ENCODE data around the gene WNT9B. TPM values are rescaled to one million over a fixed set of nuclear protein-coding genes. Genes with fewer than 3 reads are reported as not detected.

WNT9B gene
- total RNA-seq, 1 experiment from 2014 or later = not detected

DNA sequence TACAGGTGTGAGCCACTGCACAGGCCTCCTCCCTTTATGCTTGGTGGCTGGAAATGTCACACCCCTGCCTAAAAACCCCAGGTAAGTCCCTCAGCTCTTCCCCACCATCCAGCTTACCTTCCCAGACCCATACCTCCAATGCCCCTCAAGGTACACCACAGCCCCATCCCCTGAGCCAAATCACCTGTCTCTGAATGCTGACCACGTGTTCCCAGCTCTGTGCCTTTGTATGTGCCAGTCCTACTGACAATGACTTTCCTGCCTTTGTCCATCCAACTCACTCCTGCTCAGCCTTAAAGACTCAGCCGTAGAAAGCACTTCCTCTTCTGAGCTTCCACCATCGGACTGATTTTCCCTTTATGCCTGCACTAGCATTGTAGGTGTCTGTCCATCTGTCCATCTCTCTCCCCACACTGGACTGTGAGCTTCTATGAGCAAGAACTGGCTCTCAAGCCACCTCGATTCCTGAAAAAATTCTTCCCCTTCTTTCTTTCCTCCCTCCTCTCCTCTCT, 40.9 kb downstream of the WNT9B start:
- ChIA-PET CTCF (no interaction called here), POLR2A (ENCODE audit: unreplicated experiment) (no interaction called here)
- Histone ChIP-seq H3K36me3 (ENCODE audit: low read depth, low read length) (no peaks in the 10 kb centered on the region), H3K9me2 (replicated peaks; ENCODE audit: low read length) (no peaks in the 10 kb centered on the region), H3K27me3 (ENCODE audit: low read length) (peaks cover 86% of the 10 kb centered on the region), H3K4me3 (ENCODE audit: low read length) (no peak overlapping the region), H3K27ac (ENCODE audit: low read length) (no peak overlapping the region), H3K9me3 (ENCODE audit: low read length) (no peaks in the 10 kb centered on the region), H3F3A (ENCODE audit: low read length, unreplicated experiment) (no peaks in the 10 kb centered on the region), H3K4me1 (ENCODE audit: insufficient read depth, low read length) (no peaks in the 10 kb centered on the region), H2AFZ (ENCODE audit: low read length) (no peak overlapping the region), H3K79me2 (ENCODE audit: low read length) (no peaks in the 10 kb centered on the region), H3K9ac (ENCODE audit: low read length) (no peak overlapping the region), H4K20me1 (ENCODE audit: low read length) (no peaks in the 10 kb centered on the region), H3K4me2 (ENCODE audit: low read length) (no peak overlapping the region)
- no TSS peak for BruUV-seq (replicated peaks)
- no peak for ATAC-seq
- intact Hi-C loops (cut with micrococcal nuclease) = no loop called here
- DNase-seq = no peak
- TF ChIP-seq EZH2phosphoT487 (IDR thresholded peaks at IDR 0.05; ENCODE audit: borderline replicate concordance, low read length) = no peak
- TF ChIP-seq, protein P1, sequence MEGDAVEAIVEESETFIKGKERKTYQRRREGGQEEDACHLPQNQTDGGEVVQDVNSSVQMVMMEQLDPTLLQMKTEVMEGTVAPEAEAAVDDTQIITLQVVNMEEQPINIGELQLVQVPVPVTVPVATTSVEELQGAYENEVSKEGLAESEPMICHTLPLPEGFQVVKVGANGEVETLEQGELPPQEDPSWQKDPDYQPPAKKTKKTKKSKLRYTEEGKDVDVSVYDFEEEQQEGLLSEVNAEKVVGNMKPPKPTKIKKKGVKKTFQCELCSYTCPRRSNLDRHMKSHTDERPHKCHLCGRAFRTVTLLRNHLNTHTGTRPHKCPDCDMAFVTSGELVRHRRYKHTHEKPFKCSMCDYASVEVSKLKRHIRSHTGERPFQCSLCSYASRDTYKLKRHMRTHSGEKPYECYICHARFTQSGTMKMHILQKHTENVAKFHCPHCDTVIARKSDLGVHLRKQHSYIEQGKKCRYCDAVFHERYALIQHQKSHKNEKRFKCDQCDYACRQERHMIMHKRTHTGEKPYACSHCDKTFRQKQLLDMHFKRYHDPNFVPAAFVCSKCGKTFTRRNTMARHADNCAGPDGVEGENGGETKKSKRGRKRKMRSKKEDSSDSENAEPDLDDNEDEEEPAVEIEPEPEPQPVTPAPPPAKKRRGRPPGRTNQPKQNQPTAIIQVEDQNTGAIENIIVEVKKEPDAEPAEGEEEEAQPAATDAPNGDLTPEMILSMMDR (conservative IDR thresholded peaks at IDR 0.05; ENCODE audit: low read depth, low read length) = no peak
- no peak for TF ChIP-seq EZH2 (IDR thresholded peaks at IDR 0.05; ENCODE audit: low read length, unreplicated experiment)

DNA sequence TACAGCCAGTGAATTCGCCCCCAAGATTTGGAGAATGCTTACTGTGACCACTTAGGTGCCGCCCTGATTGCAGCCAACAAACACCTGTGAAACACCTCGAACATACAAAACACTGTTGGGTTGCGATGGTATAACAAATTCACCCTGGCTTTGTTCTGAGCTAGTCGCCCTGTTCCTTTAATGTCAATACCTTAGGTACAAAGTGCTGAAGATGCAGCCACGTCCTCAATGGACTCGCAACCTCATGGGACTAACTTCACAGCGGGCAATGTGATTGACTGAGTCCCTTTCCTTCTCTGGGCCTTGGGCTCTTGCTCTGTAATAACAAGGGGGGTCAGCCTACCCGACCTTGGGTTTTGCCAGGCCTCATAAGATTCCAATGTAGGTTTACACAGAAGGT, 42.6 kb downstream of the WNT9B start:
- no peaks in the 10 kb centered on the region for H3F3A ChIP-seq (ENCODE audit: low read length, unreplicated experiment)
- no peaks in the 10 kb centered on the region for H3K9me2 ChIP-seq (replicated peaks; ENCODE audit: low read length)
- ChIA-PET POLR2A (ENCODE audit: unreplicated experiment) (no interaction called here), CTCF (no interaction called here)
- no peaks in the 10 kb centered on the region for H3K9me3 ChIP-seq (ENCODE audit: low read length)
- H4K20me1 ChIP-seq (ENCODE audit: low read length) = no peaks in the 10 kb centered on the region
- no peaks in the 10 kb centered on the region for H3K79me2 ChIP-seq (ENCODE audit: low read length)
- H3K36me3 ChIP-seq (ENCODE audit: low read depth, low read length) = no peaks in the 10 kb centered on the region
- no peak overlapping the region for H3K9ac ChIP-seq (ENCODE audit: low read length)
- H3K4me2 ChIP-seq (ENCODE audit: low read length) = no peak overlapping the region
- DNase-seq (no peak), ATAC-seq (no peak)
- H3K4me3 ChIP-seq (ENCODE audit: low read length) = no peak overlapping the region
- no peak overlapping the region for H2AFZ ChIP-seq (ENCODE audit: low read length)
- BruUV-seq (replicated peaks) = no TSS peak
- TF ChIP-seq, protein P1 (conservative IDR thresholded peaks at IDR 0.05; ENCODE audit: low read depth, low read length) = no peak
- TF ChIP-seq EZH2phosphoT487 (IDR thresholded peaks at IDR 0.05; ENCODE audit: borderline replicate concordance, low read length) (no peak), EZH2 (IDR thresholded peaks at IDR 0.05; ENCODE audit: low read length, unreplicated experiment) (no peak)
- H3K27ac ChIP-seq (ENCODE audit: low read length) = no peak overlapping the region
- peaks cover 73% of the 10 kb centered on the region for H3K27me3 ChIP-seq (ENCODE audit: low read length)
- no peaks in the 10 kb centered on the region for H3K4me1 ChIP-seq (ENCODE audit: insufficient read depth, low read length)
- intact Hi-C loops (cut with micrococcal nuclease) = no loop called here

DNA sequence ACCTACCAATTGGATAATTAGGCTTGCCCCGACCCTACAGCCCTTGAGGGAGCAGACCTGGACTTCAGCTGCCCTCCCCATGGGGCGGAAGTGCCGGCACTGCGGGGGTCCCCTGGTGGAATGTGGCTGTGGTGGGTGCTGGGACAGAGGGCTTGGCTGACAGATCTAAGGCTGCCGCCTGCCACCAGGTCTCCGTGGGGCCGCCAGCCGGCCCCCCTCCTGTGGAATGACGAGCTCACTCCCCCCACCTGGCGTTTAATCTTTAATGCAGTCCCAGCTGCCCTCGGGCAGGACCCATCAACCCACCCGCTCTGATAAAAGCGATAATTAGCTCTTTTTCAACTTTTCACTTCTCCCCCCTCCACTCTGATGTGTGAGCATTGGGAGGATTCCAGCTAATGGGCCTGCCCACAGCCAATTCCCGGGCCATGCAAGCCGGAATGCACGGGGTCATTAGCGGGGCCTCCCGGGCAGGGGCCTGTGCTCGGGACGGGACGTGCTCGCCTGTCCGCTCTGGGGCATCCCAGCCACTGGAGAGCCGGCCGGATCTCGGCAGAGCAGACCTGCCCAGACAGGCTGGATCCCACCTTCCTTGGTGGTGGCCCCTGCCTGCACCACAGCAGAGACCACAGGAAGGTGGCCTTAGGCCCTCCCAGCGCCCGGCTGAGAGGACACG, 43.2 kb downstream of the WNT9B start:
- no peak for DNase-seq
- Histone ChIP-seq H3K9ac (ENCODE audit: low read length) (no peak overlapping the region), H3K36me3 (ENCODE audit: low read depth, low read length) (no peaks in the 10 kb centered on the region), H3K9me2 (replicated peaks; ENCODE audit: low read length) (no peaks in the 10 kb centered on the region), H3K4me2 (ENCODE audit: low read length) (no peak overlapping the region), H3F3A (ENCODE audit: low read length, unreplicated experiment) (no peaks in the 10 kb centered on the region), H3K27me3 (ENCODE audit: low read length) (peaks cover 68% of the 10 kb centered on the region), H4K20me1 (ENCODE audit: low read length) (no peaks in the 10 kb centered on the region), H3K4me1 (ENCODE audit: insufficient read depth, low read length) (no peaks in the 10 kb centered on the region), H3K79me2 (ENCODE audit: low read length) (no peaks in the 10 kb centered on the region), H2AFZ (ENCODE audit: low read length) (no peak overlapping the region), H3K9me3 (ENCODE audit: low read length) (no peaks in the 10 kb centered on the region), H3K4me3 (ENCODE audit: low read length) (no peak overlapping the region), H3K27ac (ENCODE audit: low read length) (no peak overlapping the region)
- ChIA-PET CTCF (no interaction called here), POLR2A (ENCODE audit: unreplicated experiment) (interaction anchor here (0.6 kb wide), 1 partner anchor 793 kb away, joined by 3 read pairs; no protein-coding TSS in a partner anchor)
- TF ChIP-seq EZH2 (IDR thresholded peaks at IDR 0.05; ENCODE audit: low read length, unreplicated experiment) = no peak
- TF ChIP-seq, protein P1 (conservative IDR thresholded peaks at IDR 0.05; ENCODE audit: low read depth, low read length) = no peak
- no peak for TF ChIP-seq EZH2phosphoT487 (IDR thresholded peaks at IDR 0.05; ENCODE audit: borderline replicate concordance, low read length)
- intact Hi-C loops (cut with micrococcal nuclease) = no loop called here
- ATAC-seq = no peak
- no TSS peak for BruUV-seq (replicated peaks)
